Glomerular endothelial cell (primary cell): ENCODE data around the gene TRMT10B. TPM values are rescaled to one million over a fixed set of nuclear protein-coding genes. Genes with fewer than 3 reads are reported as not detected.
"Not testable (repeated sequence)": the region's sequence is repeated elsewhere in the genome, so short reads cannot be mapped to it uniquely, and the experiment has no call there.

ENCODE experiments used
- DNase-seq: peaks from one replicate; pipeline ENCODE4 v3.0.0-alpha.2; 2011; ENCODE audit warnings: low read depth, low spot score; ENCODE audit errors: extremely low read depth
- total RNA-seq: library from RNA; depleted of rRNA; stranded (reverse); fragments of >200 nt; gene quantifications from 2 replicates; pipeline ENCODE4 v1.2.3, GENCODE V29; 2015

Gene TRMT10B
- total RNA-seq, 1 donor from 2014 or later, result 4.8 TPM

- no peak for DNase-seq
Measured at GRCh38 chr9:37796232-37796631, 42.6 kb downstream of the TRMT10B start.

GRCh38 chr9:37798677-37799076, 45.1 kb downstream of the TRMT10B start:
- no peak for DNase-seq

GRCh38 chr9:37800631-37801286, 47.2 kb downstream of the TRMT10B start, which contains the start of gene DCAF10:
DCAF10 (plus strand) TSS chr9:37800797; CDS start chr9:37800867, 70 bp downstream.
- no peak for DNase-seq

GRCh38 chr9:37801287-37801850, 47.8 kb downstream of the TRMT10B start:
- DNase-seq, result no peak

- no peak for DNase-seq
Measured at GRCh38 chr9:37801959-37802711, 48.5 kb downstream of the TRMT10B start.

- DNase-seq, result no peak
Measured at GRCh38 chr9:37806271-37806670, 52.7 kb downstream of the TRMT10B start.

- DNase-seq, result not testable (repeated sequence)
Measured at GRCh38 chr9:37809676-37810075, 56.1 kb downstream of the TRMT10B start.

- no peak for DNase-seq
Measured at GRCh38 chr9:37811906-37812476, 58.4 kb downstream of the TRMT10B start.

- no peak for DNase-seq
Measured at GRCh38 chr9:37812773-37813379, 59.3 kb downstream of the TRMT10B start.

- DNase-seq, result no peak
Measured at GRCh38 chr9:37818849-37819248, 65.2 kb downstream of the TRMT10B start.

GRCh38 chr9:37820142-37820541, 66.5 kb downstream of the TRMT10B start:
- no peak for DNase-seq

GRCh38 chr9:37825174-37825573, 71.6 kb downstream of the TRMT10B start:
- not testable (repeated sequence) for DNase-seq

- no peak for DNase-seq
Measured at GRCh38 chr9:37827483-37828165, 74.0 kb downstream of the TRMT10B start.

Other genes with a start within 250 kb of the TRMT10B start
- gene FBXO10, start 177.4 kb upstream of the TRMT10B start, total RNA-seq, result 14.1 and 16.0 TPM in 2 replicates
- gene TOMM5, start 161.2 kb upstream of the TRMT10B start, total RNA-seq, result 86.5 and 131 TPM in 2 replicates
- not detected in 2 replicates for gene FRMPD1, start 102.9 kb upstream of the TRMT10B start, total RNA-seq
- gene EXOSC3, start 31.3 kb downstream of the TRMT10B start, total RNA-seq, result 26.8 and 26.9 TPM in 2 replicates
- gene DCAF10, start 47.0 kb downstream of the TRMT10B start, total RNA-seq, result 29.7 and 40.3 TPM in 2 replicates
- 35.4 and 47.2 TPM in 2 replicates for gene SLC25A51, start 150.3 kb downstream of the TRMT10B start, total RNA-seq